ENCODE data around the gene FNBP1L.

- TF ChIP-seq CTCF (IDR thresholded peaks at IDR 0.05) (no peak), REST (IDR thresholded peaks at IDR 0.05; ENCODE audit: low read depth, low read length) (no peak), JUND (IDR thresholded peaks at IDR 0.05) (no peak), RFX5 (IDR thresholded peaks at IDR 0.05; ENCODE audit: low read length) (0 out of 2 replicates have a peak, but pooled peaks have one; percentile 57), EP300 (IDR thresholded peaks at IDR 0.05; ENCODE audit: borderline replicate concordance in 1 of 2, low read depth in 1 of 2, low read length in 1 of 2) (peak in 1 of 2 experiments; percentile 58; a peak in 1 of 4 replicates), MEF2A (IDR thresholded peaks at IDR 0.05; ENCODE audit: borderline replicate concordance, low read depth) (no peak), MAX (IDR thresholded peaks at IDR 0.05; ENCODE audit: low read depth) (peak; percentile 69), GATA2 (CRISPR knock-in tag; IDR thresholded peaks at IDR 0.05) (peak; percentile 77), POLR2AphosphoS5 (IDR thresholded peaks at IDR 0.05; ENCODE audit: low read depth, low read length) (no peak), SMC3 (IDR thresholded peaks at IDR 0.05; ENCODE audit: low read depth, low read length) (no peak), RAD21 (IDR thresholded peaks at IDR 0.05; ENCODE audit: low read length) (no peak; the same call in none of the 2 replicates), TCF12 (IDR thresholded peaks at IDR 0.05) (peak; percentile 37), RCOR1 (IDR thresholded peaks at IDR 0.05; ENCODE audit: low read length) (peak; percentile 55; the same call in 1 of the 2 replicates)
Measured at GRCh38 chr1:93597709-93598108, 149.8 kb downstream of the FNBP1L start.

All from SK-N-SH (cell line).